Astrocyte of the hippocampus (primary cell): ENCODE data around the gene DDX54.
"Not testable (repeated sequence)": the region's sequence is repeated elsewhere in the genome, so short reads cannot be mapped to it uniquely, and the experiment has no call there.

Experiments
- DNase-seq: peaks from one replicate; pipeline ENCODE4 v3.0.0; 2011; ENCODE audit warnings: low read depth, low spot score

Gene DDX54

GRCh38 chr12:113142173-113142885 lies 42.9 kb downstream of the DDX54 start:
- peak; percentile 62 for DNase-seq

GRCh38 chr12:113141716-113142115 lies 43.6 kb downstream of the DDX54 start:
- DNase-seq = not testable (repeated sequence)

- DNase-seq = no peak
Measured at GRCh38 chr12:113140706-113141105, 44.6 kb downstream of the DDX54 start.

GRCh38 chr12:113138826-113139225 lies 46.5 kb downstream of the DDX54 start:
- DNase-seq = peak; percentile 56

- DNase-seq = no peak
Measured at GRCh38 chr12:113137861-113138783, 47.2 kb downstream of the DDX54 start.

- DNase-seq = no peak
Measured at GRCh38 chr12:113136990-113137511, 48.2 kb downstream of the DDX54 start.

- no peak for DNase-seq
Measured at GRCh38 chr12:113136128-113136989, 48.9 kb downstream of the DDX54 start.

- peak; percentile 32 for DNase-seq
Measured at GRCh38 chr12:113135178-113136127, 49.8 kb downstream of the DDX54 start, which contains the start of gene RASAL1. RASAL1 (minus strand) TSS chr12:113135761; CDS start chr12:113135462, 299 bp downstream.

- no peak for DNase-seq
Measured at GRCh38 chr12:113134521-113134951, 50.7 kb downstream of the DDX54 start.

- no peak for DNase-seq
Measured at GRCh38 chr12:113134071-113134470, 51.2 kb downstream of the DDX54 start.

GRCh38 chr12:113133666-113134065 lies 51.6 kb downstream of the DDX54 start:
- DNase-seq = no peak

- no peak for DNase-seq
Measured at GRCh38 chr12:113133036-113133435, 52.2 kb downstream of the DDX54 start.

- DNase-seq = no peak
Measured at GRCh38 chr12:113131556-113131955, 53.7 kb downstream of the DDX54 start.

GRCh38 chr12:113130457-113131135 lies 54.7 kb downstream of the DDX54 start:
- DNase-seq = peak; percentile 42

GRCh38 chr12:113129664-113130456 lies 55.4 kb downstream of the DDX54 start:
- DNase-seq = no peak

- no peak for DNase-seq
Measured at GRCh38 chr12:113128802-113129663, 56.2 kb downstream of the DDX54 start.

- no peak for DNase-seq
Measured at GRCh38 chr12:113127791-113128199, 57.5 kb downstream of the DDX54 start.
